Measurements from ENCODE around the gene ARMH2.
"Not testable (repeated sequence)": the region's sequence is repeated elsewhere in the genome, so short reads cannot be mapped to it uniquely, and the experiment has no call there.

The ARMH2 gene

GRCh38 chr6:24761851-24762250 lies 36.9 kb downstream of the ARMH2 start:
- DNase-seq (ENCODE audit: extremely low read depth, insufficient read length): no peak
- H3K4me3 ChIP-seq (replicated peaks; ENCODE audit: low read depth, low read length): no peak overlapping the region
- no peaks in the 10 kb centered on the region for H3K27me3 ChIP-seq (replicated peaks; ENCODE audit: control insufficient read depth, insufficient read depth, low read length)
- no peak for TF ChIP-seq CTCF (IDR thresholded peaks at IDR 0.05; ENCODE audit: insufficient read depth, low read length, poor library complexity, severe bottlenecking)
- no peaks in the 10 kb centered on the region for H3K36me3 ChIP-seq (ENCODE audit: control insufficient read depth, insufficient read depth, low read length)

DNA sequence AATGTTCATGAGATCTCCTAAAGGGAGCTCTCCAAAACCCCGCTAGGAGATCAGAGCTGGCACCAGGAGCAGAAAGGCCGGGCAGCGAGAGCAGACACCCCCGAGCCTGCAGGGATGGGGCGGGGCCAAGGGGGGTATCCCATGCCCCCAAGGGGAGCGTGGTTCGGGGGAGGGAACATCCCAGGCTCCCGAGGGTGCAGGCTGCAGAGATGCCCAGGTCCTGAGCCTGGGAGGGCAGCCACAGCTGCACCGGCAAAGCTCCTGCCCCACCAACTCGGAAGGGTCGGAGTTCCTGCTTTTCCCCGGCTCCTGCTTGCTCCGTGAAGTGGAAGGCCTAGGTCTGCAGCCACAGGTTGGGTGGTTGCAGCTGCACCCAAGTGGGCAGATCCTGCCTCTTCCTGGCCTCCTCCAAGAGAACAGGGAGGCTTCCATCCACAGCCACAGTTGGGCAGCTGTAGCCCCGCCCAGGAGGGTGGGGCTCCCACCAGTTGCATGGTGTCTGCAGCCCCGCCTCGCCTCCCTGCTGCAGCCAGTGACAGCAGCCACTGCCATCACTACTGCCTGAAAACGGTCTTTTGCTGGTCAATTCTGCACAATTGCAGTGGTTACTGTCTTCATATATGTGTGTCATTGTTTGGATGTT lies 37.4 kb downstream of the ARMH2 start:
- Histone ChIP-seq H3K27me3 (replicated peaks; ENCODE audit: control insufficient read depth, insufficient read depth, low read length) (no peaks in the 10 kb centered on the region), H3K36me3 (ENCODE audit: control insufficient read depth, insufficient read depth, low read length) (no peaks in the 10 kb centered on the region), H3K4me3 (replicated peaks; ENCODE audit: low read depth, low read length) (no peak overlapping the region)
- DNase-seq (ENCODE audit: extremely low read depth, insufficient read length): no peak
- TF ChIP-seq CTCF (IDR thresholded peaks at IDR 0.05; ENCODE audit: insufficient read depth, low read length, poor library complexity, severe bottlenecking): no peak

DNA sequence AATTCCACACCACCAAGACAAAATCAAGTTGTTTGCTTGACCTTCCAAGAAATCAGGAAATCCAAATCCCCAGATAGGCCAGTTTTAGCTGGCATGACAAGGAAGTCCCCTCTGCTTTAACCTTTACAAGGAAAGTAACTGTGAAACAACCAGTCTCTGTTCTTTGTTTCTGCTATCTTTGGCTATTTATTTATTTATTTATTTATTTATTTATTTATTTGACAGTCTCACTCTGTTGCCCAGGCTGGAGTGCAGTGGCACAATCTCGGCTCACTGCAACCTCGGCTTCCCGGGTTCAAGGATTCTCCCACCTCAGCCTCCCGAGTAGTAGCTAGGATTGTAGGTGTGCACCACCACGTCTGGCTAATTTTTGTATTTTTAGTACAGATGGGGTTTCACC lies 38.5 kb downstream of the ARMH2 start:
- H3K4me3 ChIP-seq (replicated peaks; ENCODE audit: low read depth, low read length): no peak overlapping the region

GRCh38 chr6:24759718-24760117 lies 39.0 kb downstream of the ARMH2 start:
- TF ChIP-seq CTCF (IDR thresholded peaks at IDR 0.05; ENCODE audit: insufficient read depth, low read length, poor library complexity, severe bottlenecking): no peak
- Histone ChIP-seq H3K4me3 (replicated peaks; ENCODE audit: low read depth, low read length) (no peak overlapping the region), H3K36me3 (ENCODE audit: control insufficient read depth, insufficient read depth, low read length) (no peaks in the 10 kb centered on the region), H3K27me3 (replicated peaks; ENCODE audit: control insufficient read depth, insufficient read depth, low read length) (no peaks in the 10 kb centered on the region)
- no peak for DNase-seq (ENCODE audit: extremely low read depth, insufficient read length)

More for the DNA sequence above, 38.5 kb downstream of the ARMH2 start:
- no peak for TF ChIP-seq CTCF (IDR thresholded peaks at IDR 0.05; ENCODE audit: insufficient read depth, low read length, poor library complexity, severe bottlenecking)
- DNase-seq (ENCODE audit: extremely low read depth, insufficient read length): no peak
- Histone ChIP-seq H3K36me3 (ENCODE audit: control insufficient read depth, insufficient read depth, low read length) (no peaks in the 10 kb centered on the region), H3K27me3 (replicated peaks; ENCODE audit: control insufficient read depth, insufficient read depth, low read length) (no peaks in the 10 kb centered on the region)

DNA sequence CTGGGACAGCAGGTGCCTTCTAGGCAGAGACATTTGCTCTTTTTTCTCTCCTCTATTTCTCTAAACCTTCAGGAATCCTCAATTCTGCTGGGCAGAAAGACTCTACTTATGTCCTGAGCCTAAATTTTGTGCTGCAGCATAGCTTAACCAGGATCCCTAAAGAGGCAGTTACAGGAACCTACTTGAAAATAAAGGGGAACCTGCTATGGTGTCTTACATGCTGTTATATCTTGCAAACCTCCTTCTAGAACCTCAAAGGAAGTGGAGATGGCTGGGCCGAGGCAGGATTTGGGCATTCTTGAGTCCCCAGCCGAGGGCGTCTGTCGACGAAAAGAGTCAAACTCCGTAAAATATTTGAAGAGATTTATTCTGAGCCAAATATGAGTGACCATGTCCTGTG lies 41.1 kb downstream of the ARMH2 start:
- no peak for TF ChIP-seq CTCF (IDR thresholded peaks at IDR 0.05; ENCODE audit: insufficient read depth, low read length, poor library complexity, severe bottlenecking)
- DNase-seq (ENCODE audit: extremely low read depth, insufficient read length): no peak
- Histone ChIP-seq H3K4me3 (replicated peaks; ENCODE audit: low read depth, low read length) (no peak overlapping the region), H3K27me3 (replicated peaks; ENCODE audit: control insufficient read depth, insufficient read depth, low read length) (no peaks in the 10 kb centered on the region), H3K36me3 (ENCODE audit: control insufficient read depth, insufficient read depth, low read length) (no peaks in the 10 kb centered on the region)

GRCh38 chr6:24755279-24755678 lies 43.4 kb downstream of the ARMH2 start:
- H3K27me3 ChIP-seq (replicated peaks; ENCODE audit: control insufficient read depth, insufficient read depth, low read length): no peaks in the 10 kb centered on the region
- no peak for DNase-seq (ENCODE audit: extremely low read depth, insufficient read length)
- TF ChIP-seq CTCF (IDR thresholded peaks at IDR 0.05; ENCODE audit: insufficient read depth, low read length, poor library complexity, severe bottlenecking): no peak
- H3K4me3 ChIP-seq (replicated peaks; ENCODE audit: low read depth, low read length): no peak overlapping the region
- no peaks in the 10 kb centered on the region for H3K36me3 ChIP-seq (ENCODE audit: control insufficient read depth, insufficient read depth, low read length)

- not testable (repeated sequence) for H3K4me3 ChIP-seq (replicated peaks; ENCODE audit: low read depth, low read length)
Observed at GRCh38 chr6:24754378-24754777, 44.3 kb downstream of the ARMH2 start.

More at GRCh38 chr6:24754378-24754777, 44.3 kb downstream of the ARMH2 start:
- not testable (repeated sequence) for H3K36me3 ChIP-seq (ENCODE audit: control insufficient read depth, insufficient read depth, low read length); DNase-seq (ENCODE audit: extremely low read depth, insufficient read length); H3K27me3 ChIP-seq (replicated peaks; ENCODE audit: control insufficient read depth, insufficient read depth, low read length)
